ENCODE data around the gene F8.

DNA sequence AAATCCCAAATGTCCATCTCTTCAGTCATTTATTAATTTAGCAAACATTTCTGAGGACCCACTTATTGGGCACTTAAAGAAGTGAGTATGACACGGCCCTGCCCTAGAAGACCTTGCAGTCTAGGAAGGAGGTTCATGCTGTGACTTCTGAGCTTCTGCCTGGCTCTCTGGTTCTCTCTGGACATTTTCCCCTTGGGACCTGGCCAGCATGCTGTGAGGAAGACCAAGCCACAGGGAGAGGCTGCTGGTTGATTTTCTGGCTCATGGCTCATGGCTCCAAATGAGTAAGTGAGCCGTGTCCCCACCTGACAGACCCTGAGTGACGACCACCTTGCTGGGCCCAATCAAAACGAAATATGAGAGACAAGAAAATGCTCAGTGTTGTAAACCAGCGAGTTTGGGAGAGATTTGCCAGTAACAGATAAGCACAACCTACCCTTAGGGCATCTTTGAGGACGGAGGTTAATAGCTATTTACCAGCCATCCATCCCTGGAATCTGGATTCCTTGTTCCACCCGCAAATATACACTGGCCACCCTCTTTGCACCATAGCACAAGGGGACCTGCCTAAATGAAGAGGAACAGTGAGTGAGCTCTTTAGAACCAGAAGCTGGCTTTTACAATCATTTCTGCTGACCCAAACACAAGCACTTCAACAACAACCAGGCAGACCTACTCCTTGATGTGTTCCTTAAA lies 218.1 kb downstream of the F8 start:
- TF ChIP-seq YY1 (IDR thresholded peaks at IDR 0.05; ENCODE audit: low read depth): no peak
- TF ChIP-seq, protein P1, sequence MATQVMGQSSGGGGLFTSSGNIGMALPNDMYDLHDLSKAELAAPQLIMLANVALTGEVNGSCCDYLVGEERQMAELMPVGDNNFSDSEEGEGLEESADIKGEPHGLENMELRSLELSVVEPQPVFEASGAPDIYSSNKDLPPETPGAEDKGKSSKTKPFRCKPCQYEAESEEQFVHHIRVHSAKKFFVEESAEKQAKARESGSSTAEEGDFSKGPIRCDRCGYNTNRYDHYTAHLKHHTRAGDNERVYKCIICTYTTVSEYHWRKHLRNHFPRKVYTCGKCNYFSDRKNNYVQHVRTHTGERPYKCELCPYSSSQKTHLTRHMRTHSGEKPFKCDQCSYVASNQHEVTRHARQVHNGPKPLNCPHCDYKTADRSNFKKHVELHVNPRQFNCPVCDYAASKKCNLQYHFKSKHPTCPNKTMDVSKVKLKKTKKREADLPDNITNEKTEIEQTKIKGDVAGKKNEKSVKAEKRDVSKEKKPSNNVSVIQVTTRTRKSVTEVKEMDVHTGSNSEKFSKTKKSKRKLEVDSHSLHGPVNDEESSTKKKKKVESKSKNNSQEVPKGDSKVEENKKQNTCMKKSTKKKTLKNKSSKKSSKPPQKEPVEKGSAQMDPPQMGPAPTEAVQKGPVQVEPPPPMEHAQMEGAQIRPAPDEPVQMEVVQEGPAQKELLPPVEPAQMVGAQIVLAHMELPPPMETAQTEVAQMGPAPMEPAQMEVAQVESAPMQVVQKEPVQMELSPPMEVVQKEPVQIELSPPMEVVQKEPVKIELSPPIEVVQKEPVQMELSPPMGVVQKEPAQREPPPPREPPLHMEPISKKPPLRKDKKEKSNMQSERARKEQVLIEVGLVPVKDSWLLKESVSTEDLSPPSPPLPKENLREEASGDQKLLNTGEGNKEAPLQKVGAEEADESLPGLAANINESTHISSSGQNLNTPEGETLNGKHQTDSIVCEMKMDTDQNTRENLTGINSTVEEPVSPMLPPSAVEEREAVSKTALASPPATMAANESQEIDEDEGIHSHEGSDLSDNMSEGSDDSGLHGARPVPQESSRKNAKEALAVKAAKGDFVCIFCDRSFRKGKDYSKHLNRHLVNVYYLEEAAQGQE (IDR thresholded peaks at IDR 0.05; ENCODE audit: low read depth): no peak
- no peak for TF ChIP-seq RAD21 (IDR thresholded peaks at IDR 0.05; ENCODE audit: low read depth)
- no peak for TF ChIP-seq NFIC (IDR thresholded peaks at IDR 0.05)
- no peak for TF ChIP-seq ZBTB7A (IDR thresholded peaks at IDR 0.05; ENCODE audit: low read depth)
- no peak for TF ChIP-seq TAF1 (IDR thresholded peaks at IDR 0.05; ENCODE audit: low read depth)
- TF ChIP-seq, protein P2, sequence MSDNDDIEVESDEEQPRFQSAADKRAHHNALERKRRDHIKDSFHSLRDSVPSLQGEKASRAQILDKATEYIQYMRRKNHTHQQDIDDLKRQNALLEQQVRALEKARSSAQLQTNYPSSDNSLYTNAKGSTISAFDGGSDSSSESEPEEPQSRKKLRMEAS (IDR thresholded peaks at IDR 0.05): no peak
